Measurements from ENCODE around the gene NOTCH3.

NOTCH3 gene

DNA sequence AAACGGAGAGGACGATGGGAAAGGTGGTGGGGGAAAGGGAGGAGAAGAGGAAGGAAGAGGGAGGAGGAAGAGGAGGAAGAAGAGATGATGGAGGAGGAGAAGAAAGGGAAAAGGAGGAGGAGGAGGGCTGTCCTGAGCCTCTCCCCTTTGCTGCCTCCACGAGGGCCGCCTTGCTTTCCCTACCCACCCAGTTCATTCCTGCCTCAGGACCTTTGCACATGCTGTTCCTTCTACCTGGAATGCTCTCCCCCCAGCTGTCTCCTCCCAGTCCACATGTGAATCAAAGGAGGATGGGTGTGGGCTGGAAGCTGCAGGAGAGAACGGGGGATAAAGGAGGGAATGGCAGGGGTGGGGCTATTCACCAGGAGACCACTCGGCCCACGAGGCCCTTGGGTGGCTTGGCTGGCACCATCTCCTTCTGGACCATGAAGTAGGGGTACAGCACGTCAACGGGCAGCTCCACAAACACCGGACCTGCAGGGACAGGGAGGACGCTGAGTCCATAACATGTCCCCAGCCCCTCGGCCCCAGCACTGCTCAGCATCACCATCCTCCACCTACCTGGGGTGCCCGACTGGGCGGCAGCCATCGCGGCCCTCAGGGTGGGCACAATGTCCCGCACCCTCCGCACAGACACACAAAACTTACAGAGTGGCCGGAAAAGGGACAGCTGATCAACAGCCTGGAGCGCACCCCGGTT lies 78.3 kb downstream of the NOTCH3 start:
- no peak for DNase-seq

- DNase-seq: no peak
Measured at GRCh38 chr19:15120135-15121026, 80.4 kb downstream of the NOTCH3 start.

- DNase-seq: no peak
Measured at GRCh38 chr19:15118789-15119494, 81.9 kb downstream of the NOTCH3 start.

DNA sequence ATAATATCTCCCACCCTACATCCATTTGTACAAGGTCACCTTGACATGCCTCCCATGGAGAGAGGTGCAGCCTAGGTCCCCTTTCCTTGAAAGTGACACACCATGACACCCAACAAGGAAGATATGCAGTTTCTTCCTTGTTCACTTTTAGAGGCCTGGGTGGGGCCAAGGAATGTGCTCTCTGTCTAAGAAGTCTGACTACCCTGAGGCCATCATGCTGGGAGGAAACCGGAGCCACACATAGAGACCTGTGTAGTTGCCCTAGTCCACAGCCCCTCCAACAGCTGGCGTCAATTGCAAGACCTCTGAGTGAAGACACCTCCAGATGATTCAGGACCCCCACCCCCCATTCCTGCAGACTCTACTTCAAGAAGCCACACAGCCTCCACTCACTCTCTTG lies 82.5 kb downstream of the NOTCH3 start:
- DNase-seq: no peak

GRCh38 chr19:15116856-15117255 lies 83.9 kb downstream of the NOTCH3 start:
- DNase-seq: no peak

DNA sequence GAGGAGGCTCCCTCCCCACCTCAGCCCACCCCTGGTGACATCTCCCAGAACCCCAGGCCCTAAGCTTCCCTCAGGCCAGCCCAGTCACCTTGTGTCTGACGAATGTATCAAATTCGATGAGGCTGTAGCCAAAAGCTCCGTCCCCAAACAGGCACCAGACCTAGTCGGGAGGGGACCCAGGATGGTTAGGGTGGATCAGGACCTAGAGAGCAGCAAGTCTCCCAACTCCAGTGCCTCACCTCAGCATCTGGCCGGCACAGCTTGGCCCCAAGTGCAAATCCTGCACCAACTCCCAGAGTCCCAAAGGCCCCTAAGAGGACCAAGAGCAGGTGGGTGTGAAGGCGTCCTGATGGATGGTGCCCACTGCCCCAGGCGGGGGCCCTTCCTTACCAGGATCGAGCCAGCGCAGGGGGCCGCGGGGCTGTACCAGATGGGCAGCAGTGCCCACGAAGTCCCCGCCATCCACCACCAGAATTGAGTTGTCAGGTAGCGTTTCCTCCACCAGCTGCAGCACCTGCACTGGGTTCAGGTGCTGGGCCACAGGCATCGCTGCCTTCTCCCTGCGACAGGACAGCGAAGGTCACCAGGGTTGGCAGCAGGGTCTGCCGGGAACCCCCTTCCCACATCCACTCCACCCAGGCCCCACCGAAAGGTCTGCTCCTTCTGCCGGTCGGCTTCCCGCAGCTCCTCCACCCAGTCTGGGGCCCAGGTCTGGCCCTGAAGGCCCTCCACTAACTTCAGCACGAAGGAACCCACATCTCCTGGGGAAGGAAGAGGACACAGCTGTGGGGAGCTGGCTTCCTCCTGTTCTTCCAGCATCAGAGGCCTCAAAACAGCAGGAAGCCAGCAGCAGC lies 84.8 kb downstream of the NOTCH3 start:
- DNase-seq: no peak

DNA sequence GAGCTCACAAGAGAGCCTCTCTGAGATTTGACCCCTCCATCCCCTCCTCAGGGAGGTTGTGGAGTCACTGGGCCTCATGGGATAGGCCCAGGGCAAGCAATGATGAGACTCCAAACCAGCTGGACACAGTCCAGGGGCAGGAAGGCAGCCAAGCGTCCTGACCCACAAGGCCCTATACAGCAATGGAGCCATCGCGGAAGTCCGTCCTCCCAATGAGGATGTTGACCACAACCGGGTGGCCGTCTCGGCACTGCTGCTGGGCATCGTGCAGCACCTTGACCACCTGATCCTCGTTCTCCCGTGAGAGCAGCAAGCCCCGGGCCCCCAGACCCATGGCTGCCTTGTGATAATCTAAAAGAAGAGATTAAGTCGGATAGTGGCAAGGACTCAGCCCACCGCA lies 85.7 kb downstream of the NOTCH3 start:
- DNase-seq: no peak

- no peak for DNase-seq
Measured at GRCh38 chr19:15114153-15114540, 86.6 kb downstream of the NOTCH3 start.

- DNase-seq: no peak
Measured at GRCh38 chr19:15113245-15114152, 87.3 kb downstream of the NOTCH3 start.

- DNase-seq: no peak
Measured at GRCh38 chr19:15112385-15112784, 88.4 kb downstream of the NOTCH3 start.

DNA sequence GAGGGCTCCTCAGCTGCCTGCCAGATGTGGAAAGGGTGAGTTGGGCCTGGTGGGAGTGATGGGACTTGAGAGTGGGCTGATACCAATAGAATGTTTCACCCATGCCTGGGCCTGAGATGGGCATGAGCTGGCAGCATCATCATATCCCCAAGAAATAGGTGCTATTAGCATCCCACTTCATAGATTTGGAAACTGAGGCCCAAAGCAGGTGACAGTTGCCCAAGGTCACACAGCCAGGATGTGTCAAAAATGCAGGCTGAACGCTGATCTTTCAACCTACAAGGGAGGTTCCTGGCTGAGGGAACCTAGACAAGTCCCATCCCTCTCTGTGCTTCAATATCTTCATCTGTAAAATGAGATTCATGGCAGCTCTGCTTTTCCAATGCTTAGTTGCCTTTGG lies 89.0 kb downstream of the NOTCH3 start:
- DNase-seq: no peak

DNA sequence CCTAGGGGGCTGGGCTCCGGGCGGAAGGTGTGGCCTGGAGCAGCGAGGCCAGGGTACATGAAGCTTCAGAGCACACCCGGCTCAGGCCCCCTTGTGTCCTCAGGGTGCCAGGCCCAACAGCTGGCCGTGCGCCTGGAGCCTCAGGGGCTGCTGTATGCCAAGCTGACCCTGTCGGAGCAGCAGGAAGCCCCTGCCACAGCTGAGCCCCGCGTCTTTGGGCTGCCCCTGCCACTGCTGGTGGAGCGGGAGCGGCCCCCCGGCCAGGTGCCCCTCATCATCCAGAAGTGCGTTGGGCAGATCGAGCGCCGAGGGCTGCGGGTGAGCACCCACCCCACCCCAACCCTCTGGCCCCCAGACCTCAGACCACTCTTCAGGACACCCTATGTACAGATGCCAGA lies 90.4 kb downstream of the NOTCH3 start:
- no peak for DNase-seq

- no peak for DNase-seq
Measured at GRCh38 chr19:15109768-15110417, 90.9 kb downstream of the NOTCH3 start.

All from activated T-cell treated with anti-CD3 and anti-CD28 coated beads, Interleukin-2, amount 50 U/mL, for 48 hours (primary cell).